GM23338 (cell line): ENCODE results near the gene MXRA5.

Experiments
- EZH2 ChIP-seq: fragments of 200-600 bp; sonication (generic); IDR thresholded peaks from one replicate; pipeline ENCODE4 v1.8.0; 2017; ENCODE audit warnings: antibody characterized with exemption, mild to moderate bottlenecking, low read depth; ENCODE audit not compliant: unreplicated experiment
- POLR2AphosphoS5 ChIP-seq: IDR thresholded peaks from 2 replicates; pipeline ENCODE4 v1.6.1; 2016; ENCODE audit warnings: antibody characterized with exemption, low read depth
- TF ChIP-seq, protein P1 (sequence below): IDR thresholded peaks from one replicate; pipeline ENCODE4 v1.6.1; 2018; ENCODE audit warnings: antibody characterized with exemption; ENCODE audit not compliant: unreplicated experiment
- TF ChIP-seq, protein P2 (sequence below), 2 experiments: fragments of 200-600 bp in 1 of 2; sonication (generic) in 1 of 2; conservative IDR thresholded peaks; 2 replicates each; pipeline versions ENCODE4 v1.5.1 to v1.6.1; 2016 to 2017; ENCODE audit warnings: antibody characterized with exemption in 2 of 2, low read depth in 2 of 2, mild to moderate bottlenecking in 2 of 2, moderate library complexity in 1 of 2

DNA sequence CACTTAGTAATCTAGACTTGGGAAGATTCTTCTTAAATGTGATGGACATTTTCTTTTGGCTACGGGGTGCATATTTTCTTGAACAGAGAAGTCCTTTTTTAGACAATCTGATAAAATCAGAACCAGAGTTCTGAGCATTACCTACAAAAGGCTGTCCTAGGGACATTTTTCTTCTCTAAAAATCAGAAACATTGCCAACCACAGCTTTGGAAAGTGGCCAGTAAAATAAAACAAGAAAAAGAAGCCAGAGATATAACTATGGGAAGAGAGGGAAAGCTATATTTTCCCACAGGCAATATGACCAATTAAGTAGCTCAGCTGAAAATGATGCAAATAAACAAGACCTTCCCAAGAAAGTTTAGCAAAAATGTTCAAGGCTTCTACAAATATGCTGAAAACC is 55.9 kb downstream of the MXRA5 start:
- TF ChIP-seq EZH2: no peak
- TF ChIP-seq, protein P1, sequence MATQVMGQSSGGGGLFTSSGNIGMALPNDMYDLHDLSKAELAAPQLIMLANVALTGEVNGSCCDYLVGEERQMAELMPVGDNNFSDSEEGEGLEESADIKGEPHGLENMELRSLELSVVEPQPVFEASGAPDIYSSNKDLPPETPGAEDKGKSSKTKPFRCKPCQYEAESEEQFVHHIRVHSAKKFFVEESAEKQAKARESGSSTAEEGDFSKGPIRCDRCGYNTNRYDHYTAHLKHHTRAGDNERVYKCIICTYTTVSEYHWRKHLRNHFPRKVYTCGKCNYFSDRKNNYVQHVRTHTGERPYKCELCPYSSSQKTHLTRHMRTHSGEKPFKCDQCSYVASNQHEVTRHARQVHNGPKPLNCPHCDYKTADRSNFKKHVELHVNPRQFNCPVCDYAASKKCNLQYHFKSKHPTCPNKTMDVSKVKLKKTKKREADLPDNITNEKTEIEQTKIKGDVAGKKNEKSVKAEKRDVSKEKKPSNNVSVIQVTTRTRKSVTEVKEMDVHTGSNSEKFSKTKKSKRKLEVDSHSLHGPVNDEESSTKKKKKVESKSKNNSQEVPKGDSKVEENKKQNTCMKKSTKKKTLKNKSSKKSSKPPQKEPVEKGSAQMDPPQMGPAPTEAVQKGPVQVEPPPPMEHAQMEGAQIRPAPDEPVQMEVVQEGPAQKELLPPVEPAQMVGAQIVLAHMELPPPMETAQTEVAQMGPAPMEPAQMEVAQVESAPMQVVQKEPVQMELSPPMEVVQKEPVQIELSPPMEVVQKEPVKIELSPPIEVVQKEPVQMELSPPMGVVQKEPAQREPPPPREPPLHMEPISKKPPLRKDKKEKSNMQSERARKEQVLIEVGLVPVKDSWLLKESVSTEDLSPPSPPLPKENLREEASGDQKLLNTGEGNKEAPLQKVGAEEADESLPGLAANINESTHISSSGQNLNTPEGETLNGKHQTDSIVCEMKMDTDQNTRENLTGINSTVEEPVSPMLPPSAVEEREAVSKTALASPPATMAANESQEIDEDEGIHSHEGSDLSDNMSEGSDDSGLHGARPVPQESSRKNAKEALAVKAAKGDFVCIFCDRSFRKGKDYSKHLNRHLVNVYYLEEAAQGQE: no peak
- TF ChIP-seq, protein P2, sequence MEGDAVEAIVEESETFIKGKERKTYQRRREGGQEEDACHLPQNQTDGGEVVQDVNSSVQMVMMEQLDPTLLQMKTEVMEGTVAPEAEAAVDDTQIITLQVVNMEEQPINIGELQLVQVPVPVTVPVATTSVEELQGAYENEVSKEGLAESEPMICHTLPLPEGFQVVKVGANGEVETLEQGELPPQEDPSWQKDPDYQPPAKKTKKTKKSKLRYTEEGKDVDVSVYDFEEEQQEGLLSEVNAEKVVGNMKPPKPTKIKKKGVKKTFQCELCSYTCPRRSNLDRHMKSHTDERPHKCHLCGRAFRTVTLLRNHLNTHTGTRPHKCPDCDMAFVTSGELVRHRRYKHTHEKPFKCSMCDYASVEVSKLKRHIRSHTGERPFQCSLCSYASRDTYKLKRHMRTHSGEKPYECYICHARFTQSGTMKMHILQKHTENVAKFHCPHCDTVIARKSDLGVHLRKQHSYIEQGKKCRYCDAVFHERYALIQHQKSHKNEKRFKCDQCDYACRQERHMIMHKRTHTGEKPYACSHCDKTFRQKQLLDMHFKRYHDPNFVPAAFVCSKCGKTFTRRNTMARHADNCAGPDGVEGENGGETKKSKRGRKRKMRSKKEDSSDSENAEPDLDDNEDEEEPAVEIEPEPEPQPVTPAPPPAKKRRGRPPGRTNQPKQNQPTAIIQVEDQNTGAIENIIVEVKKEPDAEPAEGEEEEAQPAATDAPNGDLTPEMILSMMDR (conservative IDR thresholded peaks at IDR 0.05; ENCODE audit: low read depth in 2 of 2): no peak
- TF ChIP-seq POLR2AphosphoS5: no peak
